Measurements from ENCODE around the gene ZNF133.

- TF ChIP-seq ZNF645 (tag by site-specific recombination; IDR thresholded peaks at IDR 0.05) = no peak
- no peak for TF ChIP-seq CTCF (tag by site-specific recombination; IDR thresholded peaks at IDR 0.05)
- TF ChIP-seq ZNF362 (tag by site-specific recombination; IDR thresholded peaks at IDR 0.05) = no peak
- no peak for TF ChIP-seq ZNF280D (tag by site-specific recombination; IDR thresholded peaks at IDR 0.05)
- TF ChIP-seq ZNF292 (tag by site-specific recombination; IDR thresholded peaks at IDR 0.05; ENCODE audit: borderline replicate concordance, low read depth) = no peak
- TF ChIP-seq REST (tag by site-specific recombination; IDR thresholded peaks at IDR 0.05) = no peak
- no peak for TF ChIP-seq ZBTB26 (tag by site-specific recombination; optimal IDR thresholded peaks at IDR 0.05)
- TF ChIP-seq ZNF664 (tag by site-specific recombination; IDR thresholded peaks at IDR 0.05) = no peak
- no peak for TF ChIP-seq ZBTB1 (tag by site-specific recombination; IDR thresholded peaks at IDR 0.05)
These were observed 21.7 kb downstream of the ZNF133 start for GRCh38 chr20:18310051-18310450.

Data from HEK293 (cell line).